ENCODE data around the gene TMEM123.

GRCh38 chr11:102482433-102482832, 29.9 kb upstream of the TMEM123 start:
- no peak for TF ChIP-seq CTCF (IDR thresholded peaks at IDR 0.05)
- TF ChIP-seq EZH2 (IDR thresholded peaks at IDR 0.05; ENCODE audit: borderline replicate concordance, insufficient read depth, low read depth, low read length, poor library complexity, severe bottlenecking) = no peak

Measured in B cell (primary cell).